ENCODE measurements around the gene PDPK1.

DNA sequence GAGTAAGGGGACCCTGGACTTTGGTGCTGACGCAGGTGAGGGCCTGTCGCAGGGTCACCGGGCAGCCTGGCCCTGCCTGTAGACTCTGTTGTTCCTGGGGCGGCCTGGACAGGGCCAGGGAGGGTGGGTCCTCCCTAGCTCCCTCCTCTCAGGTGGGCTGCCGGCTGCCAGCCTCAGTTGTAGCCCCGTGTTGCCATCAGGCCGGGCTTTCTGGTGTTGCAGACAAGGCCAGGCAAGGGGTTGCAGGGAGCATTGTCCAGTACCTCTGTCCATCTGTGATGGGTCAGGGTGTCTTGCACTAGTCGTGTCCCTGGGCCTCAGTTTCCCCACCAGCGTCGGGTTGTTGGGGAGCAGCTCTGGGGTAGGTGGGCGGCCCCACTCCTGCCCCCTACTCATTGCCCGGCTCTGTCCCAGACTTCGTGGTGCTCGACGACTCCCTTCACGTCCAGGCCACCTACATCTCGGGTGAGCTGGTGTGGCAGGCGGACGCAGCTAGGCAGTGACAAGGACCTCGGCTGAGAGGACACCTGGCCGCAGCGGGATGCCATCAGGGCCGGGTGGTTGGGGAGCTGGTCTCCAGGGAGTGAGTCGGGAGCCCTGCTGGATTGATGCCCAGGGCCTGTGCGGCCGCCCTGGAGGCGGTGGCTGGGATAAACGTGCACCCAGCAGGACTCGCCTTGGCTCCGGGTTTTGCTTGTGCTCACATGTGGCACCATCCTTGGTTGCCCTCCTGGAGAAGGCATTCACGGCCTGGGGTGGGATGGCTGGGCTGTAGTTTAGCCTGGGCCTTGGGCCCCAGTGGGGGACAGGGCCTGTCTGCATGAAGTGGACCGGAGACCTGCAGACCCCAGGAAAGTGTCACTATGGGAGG lies 8.5 kb upstream of the PDPK1 start:
- TF ChIP-seq EZH2 (IDR thresholded peaks at IDR 0.05; ENCODE audit: borderline replicate concordance, low read depth, low read length, poor library complexity, severe bottlenecking), result no peak
- TF ChIP-seq, protein P1, sequence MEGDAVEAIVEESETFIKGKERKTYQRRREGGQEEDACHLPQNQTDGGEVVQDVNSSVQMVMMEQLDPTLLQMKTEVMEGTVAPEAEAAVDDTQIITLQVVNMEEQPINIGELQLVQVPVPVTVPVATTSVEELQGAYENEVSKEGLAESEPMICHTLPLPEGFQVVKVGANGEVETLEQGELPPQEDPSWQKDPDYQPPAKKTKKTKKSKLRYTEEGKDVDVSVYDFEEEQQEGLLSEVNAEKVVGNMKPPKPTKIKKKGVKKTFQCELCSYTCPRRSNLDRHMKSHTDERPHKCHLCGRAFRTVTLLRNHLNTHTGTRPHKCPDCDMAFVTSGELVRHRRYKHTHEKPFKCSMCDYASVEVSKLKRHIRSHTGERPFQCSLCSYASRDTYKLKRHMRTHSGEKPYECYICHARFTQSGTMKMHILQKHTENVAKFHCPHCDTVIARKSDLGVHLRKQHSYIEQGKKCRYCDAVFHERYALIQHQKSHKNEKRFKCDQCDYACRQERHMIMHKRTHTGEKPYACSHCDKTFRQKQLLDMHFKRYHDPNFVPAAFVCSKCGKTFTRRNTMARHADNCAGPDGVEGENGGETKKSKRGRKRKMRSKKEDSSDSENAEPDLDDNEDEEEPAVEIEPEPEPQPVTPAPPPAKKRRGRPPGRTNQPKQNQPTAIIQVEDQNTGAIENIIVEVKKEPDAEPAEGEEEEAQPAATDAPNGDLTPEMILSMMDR (conservative IDR thresholded peaks at IDR 0.05; ENCODE audit: low read depth, low read length), result no peak
